ENCODE measurements around the gene HNRNPR. TPM values are rescaled to one million over a fixed set of nuclear protein-coding genes. Genes with fewer than 3 reads are reported as not detected.

The HNRNPR gene
- total RNA-seq, 2 experiments from 2014 or later, result 92.0 to 93.3 TPM

GRCh38 chr1:23343221-23344110 is 618 bp downstream of the HNRNPR start:
- H3K4me1 ChIP-seq (ENCODE audit: insufficient read depth, low read length), result peaks cover 8% of the 10 kb centered on the region
- H3K36me3 ChIP-seq (ENCODE audit: insufficient read depth, low read length), result no peaks in the 10 kb centered on the region
- H3K9me3 ChIP-seq (ENCODE audit: control insufficient read depth in 1 of 2, insufficient read depth in 1 of 2, low read length in 2 of 2), result no peaks in the 10 kb centered on the region
- ATAC-seq (ENCODE audit: poor library complexity) (peak; percentile 1), DNase-seq (peak in 10 of 14 experiments; percentile 3 to 49 (median 14))
- H3K4me3 ChIP-seq (ENCODE audit: low read length), result peak overlapping the region; percentile 73
- H3K9me3 Mint-ChIP-seq, result no peaks in the 10 kb centered on the region
- H3K27ac ChIP-seq (ENCODE audit: low read depth in 1 of 2, low read length in 2 of 2), result peak overlapping the region; percentile 42 to 70
- intact Hi-C loops (cut with DNase I, micrococcal nuclease), result loop anchor here (1.0 to 5.0 kb wide), 3 partner anchors 25 to 61 kb away; no protein-coding TSS in a partner anchor
- no peaks in the 10 kb centered on the region for H3K27me3 Mint-ChIP-seq
- H3K27ac Mint-ChIP-seq, result peak overlapping the region; percentile 92
- no peak for TF ChIP-seq CTCF (IDR thresholded peaks at IDR 0.05)
- H3K27me3 ChIP-seq (ENCODE audit: control insufficient read depth in 1 of 2, insufficient read depth in 2 of 2, low read length in 2 of 2), result no peaks in the 10 kb centered on the region
- ChIA-PET CTCF (interaction anchor here (0.6 to 1.9 kb wide), 4 partner anchors 23 to 309 kb away, joined by 3 to 11 read pairs (median 5); no protein-coding TSS in a partner anchor), POLR2A (interaction anchor here (0.7 to 3.1 kb wide), 24 partner anchors 9 to 637 kb away, joined by 3 to 116 read pairs (median 5); partner anchors contain the start of genes HMGCL, LUZP1, PNRC2 and RPL11)
- peak overlapping the region; percentile 95 for H3K4me3 Mint-ChIP-seq
- H3K4me1 Mint-ChIP-seq (ENCODE audit: low read depth), result peaks cover 51% of the 10 kb centered on the region
- H3K36me3 Mint-ChIP-seq (ENCODE audit: low read depth), result peaks cover 40% of the 10 kb centered on the region

- peaks cover 53% of the 10 kb centered on the region for H3K36me3 Mint-ChIP-seq (ENCODE audit: low read depth)
- H3K27me3 ChIP-seq (ENCODE audit: control insufficient read depth in 1 of 2, insufficient read depth in 2 of 2, low read length in 2 of 2), result no peaks in the 10 kb centered on the region
- H3K36me3 ChIP-seq (ENCODE audit: insufficient read depth, low read length), result peaks cover 12% of the 10 kb centered on the region
- peaks cover 12% of the 10 kb centered on the region for H3K4me1 ChIP-seq (ENCODE audit: insufficient read depth, low read length)
- ATAC-seq (ENCODE audit: poor library complexity), result no peak
- peaks cover 65% of the 10 kb centered on the region for H3K4me1 Mint-ChIP-seq (ENCODE audit: low read depth)
- H3K4me3 Mint-ChIP-seq, result peak overlapping the region; percentile 95
- H3K27ac Mint-ChIP-seq, result peak overlapping the region; percentile 87
- CTCF ChIA-PET, result interaction anchor here (1.3 to 1.4 kb wide), 2 partner anchors 24 to 62 kb away, joined by 4 read pairs; no protein-coding TSS in a partner anchor
- intact Hi-C loops (cut with DNase I, micrococcal nuclease), result loop anchor here in 1 of 2 experiments (5.0 kb wide), 1 partner anchor 60 kb away; no protein-coding TSS in a partner anchor
- no peaks in the 10 kb centered on the region for H3K9me3 Mint-ChIP-seq
- DNase-seq, result peak in 1 of 14 experiments; percentile 26
- no peaks in the 10 kb centered on the region for H3K27me3 Mint-ChIP-seq
- TF ChIP-seq CTCF (IDR thresholded peaks at IDR 0.05), result no peak
- POLR2A ChIA-PET, result interaction anchor here (1.0 to 3.1 kb wide), 2 partner anchors 26 to 155 kb away, joined by 3 to 13 read pairs; partner anchors contain the start of gene ZNF436
- no peaks in the 10 kb centered on the region for H3K9me3 ChIP-seq (ENCODE audit: control insufficient read depth in 1 of 2, insufficient read depth in 1 of 2, low read length in 2 of 2)
- H3K4me3 ChIP-seq (ENCODE audit: low read length), result peak overlapping the region; percentile 73
- H3K27ac ChIP-seq (ENCODE audit: low read depth in 1 of 2, low read length in 2 of 2), result no peak overlapping the region
Measured at GRCh38 chr1:23341931-23342692, 2.0 kb downstream of the HNRNPR start.

GRCh38 chr1:23339632-23340031 is 4.5 kb downstream of the HNRNPR start:
- ATAC-seq (ENCODE audit: poor library complexity), result no peak
- Histone ChIP-seq H3K4me1 (ENCODE audit: insufficient read depth, low read length) (peaks cover 5% of the 10 kb centered on the region), H3K36me3 (ENCODE audit: insufficient read depth, low read length) (peaks cover 26% of the 10 kb centered on the region), H3K4me3 (ENCODE audit: low read length) (no peak overlapping the region), H3K27me3 (ENCODE audit: control insufficient read depth in 1 of 2, insufficient read depth in 2 of 2, low read length in 2 of 2) (no peaks in the 10 kb centered on the region), H3K27ac (ENCODE audit: low read depth in 1 of 2, low read length in 2 of 2) (no peak overlapping the region), H3K9me3 (ENCODE audit: control insufficient read depth in 1 of 2, insufficient read depth in 1 of 2, low read length in 2 of 2) (no peaks in the 10 kb centered on the region)
- no peak for DNase-seq
- ChIA-PET CTCF (interaction anchor here (1.1 kb wide), 1 partner anchor 29 kb away, joined by 3 read pairs; no protein-coding TSS in a partner anchor), POLR2A (interaction anchor here (0.8 kb wide), 1 partner anchor 29 kb away, joined by 4 read pairs; no protein-coding TSS in a partner anchor)
- intact Hi-C loops (cut with DNase I, micrococcal nuclease), result loop anchor here in 1 of 2 experiments (5.0 kb wide), 1 partner anchor 63 kb away; no protein-coding TSS in a partner anchor
- peak overlapping the region; percentile 87 for H3K27ac Mint-ChIP-seq
- peaks cover 72% of the 10 kb centered on the region for H3K36me3 Mint-ChIP-seq (ENCODE audit: low read depth)
- no peaks in the 10 kb centered on the region for H3K27me3 Mint-ChIP-seq
- no peak for TF ChIP-seq CTCF (IDR thresholded peaks at IDR 0.05)
- no peaks in the 10 kb centered on the region for H3K9me3 Mint-ChIP-seq
- peaks cover 69% of the 10 kb centered on the region for H3K4me1 Mint-ChIP-seq (ENCODE audit: low read depth)
- H3K4me3 Mint-ChIP-seq, result peak overlapping the region; percentile 95
